ENCODE data around the gene PCDH15. TPM values are rescaled to one million over a fixed set of nuclear protein-coding genes. Genes with fewer than 3 reads are reported as not detected.

Gene PCDH15
- total RNA-seq = 0.11 and 0.12 TPM in 2 replicates

GRCh38 chr10:54800741-54801421, at the start of gene PCDH15:
Gene PCDH15, minus strand, starts transcription at chr10:54801231. Its CDS starts 136,969 bp downstream, at chr10:54664262.

Measured in uterine smooth muscle cell (primary cell).